T-helper 17 cell (primary cell): ENCODE results near the gene NUP93. TPM values are rescaled to one million over a fixed set of nuclear protein-coding genes. Genes with fewer than 3 reads are reported as not detected.

Experiments used
- ATAC-seq: fragments of 150-1000 bp; cut with Tn5 transposase; 2 replicates; pipeline ENCODE4 v1.10.0; 2021; ENCODE audit warnings: mild to moderate bottlenecking, moderate library complexity
- DNase-seq, 3 donors: peaks; one replicate each; pipeline versions ENCODE4 v3.0.0 to v3.0.0-alpha.2; 2020 to 2021
- H3K9me3 ChIP-seq: one replicate; pipeline ENCODE4 v1.7.0; 2013; ENCODE audit warnings: low read length, mild to moderate bottlenecking; ENCODE audit not compliant: control insufficient read depth, poor library complexity, severe bottlenecking
- H3K27ac Mint-ChIP-seq: one replicate; pipeline ENCODE4 v1.8.0; 2022; ENCODE audit warnings: mild to moderate bottlenecking, moderate library complexity, mixed read lengths
- H3K27me3 Mint-ChIP-seq: one replicate; pipeline ENCODE4 v1.8.0; 2022; ENCODE audit warnings: mixed read lengths
- H3K36me3 Mint-ChIP-seq: one replicate; pipeline ENCODE4 v1.8.0; 2022; ENCODE audit warnings: low read depth, mixed read lengths
- H3K4me1 Mint-ChIP-seq: one replicate; pipeline ENCODE4 v1.8.0; 2022; ENCODE audit warnings: mild to moderate bottlenecking, mixed read lengths
- H3K4me3 Mint-ChIP-seq: one replicate; pipeline ENCODE4 v1.8.0; 2022; ENCODE audit warnings: mild to moderate bottlenecking, moderate library complexity, mixed read lengths
- total RNA-seq, 4 donors: library from RNA in 2 of 4; stranded (reverse) in 2 of 4; gene quantifications; one replicate each; pipeline ENCODE4 v1.2.3 and lab custom pipeline; 2022 to 2026

NUP93 gene
- total RNA-seq, 2 donors from 2014 or later, result 59.0 to 59.1 TPM

DNA sequence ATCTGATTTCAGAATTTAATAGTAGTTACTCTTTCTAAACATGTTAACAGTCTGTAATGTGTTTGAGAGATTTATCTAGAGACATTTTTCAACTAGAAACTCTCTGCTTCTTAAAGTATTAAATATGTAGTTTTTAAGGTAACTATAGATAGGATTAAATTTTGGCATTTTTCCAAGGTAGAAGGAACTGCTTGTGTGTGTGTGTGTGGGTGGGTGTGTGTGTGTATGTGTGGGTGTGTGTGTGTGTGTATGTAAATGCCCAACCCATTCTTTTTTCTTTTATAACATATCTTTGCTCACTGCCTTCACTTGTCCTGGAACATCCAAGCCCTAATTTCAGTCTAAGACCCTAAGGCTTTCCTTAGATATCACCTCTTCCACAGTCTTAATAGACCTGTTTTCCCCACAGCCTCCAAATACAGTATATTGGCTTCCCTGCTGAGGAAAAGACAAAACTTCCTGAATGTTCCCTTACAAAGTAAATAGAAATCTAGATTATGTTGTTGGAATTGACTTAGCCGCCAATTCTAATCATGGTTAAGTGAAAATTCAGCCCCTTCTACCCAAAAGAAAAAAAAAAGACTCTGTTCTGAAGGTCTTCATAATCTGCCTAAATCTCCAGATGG is 33.5 kb downstream of the NUP93 start:
- no peaks in the 10 kb centered on the region for H3K9me3 ChIP-seq
- Mint-ChIP-seq H3K36me3 (peaks cover 3% of the 10 kb centered on the region), H3K27me3 (no peaks in the 10 kb centered on the region), H3K4me1 (peaks cover 5% of the 10 kb centered on the region), H3K4me3 (no peak overlapping the region), H3K27ac (no peak overlapping the region)
- DNase-seq (no peak), ATAC-seq (no peak)

- no peak overlapping the region for H3K4me3 Mint-ChIP-seq
- no peaks in the 10 kb centered on the region for H3K27me3 Mint-ChIP-seq
These were observed 34.9 kb downstream of the NUP93 start for GRCh38 chr16:56764835-56765234.

DNA sequence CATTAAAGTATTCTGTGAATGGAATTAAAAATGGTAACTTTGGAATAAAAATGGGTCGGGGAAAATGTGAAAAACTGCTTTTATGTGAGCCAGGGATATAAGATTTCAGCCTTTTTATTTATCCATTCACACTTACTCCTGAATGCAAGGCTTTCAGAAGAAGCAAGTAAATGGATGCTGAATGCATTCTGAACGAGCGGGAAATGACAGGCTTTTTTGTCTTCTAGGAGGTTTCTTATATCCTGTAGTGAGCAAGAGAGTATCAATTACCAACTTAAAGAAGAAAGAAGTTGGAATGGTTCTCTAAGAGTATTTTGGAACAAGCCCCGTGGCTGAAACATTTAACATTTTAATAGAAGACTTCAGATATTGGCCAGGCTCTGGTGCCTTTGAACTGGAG is 36.0 kb downstream of the NUP93 start:
- H3K36me3 Mint-ChIP-seq, result peaks cover 3% of the 10 kb centered on the region
- no peak for ATAC-seq
- H3K4me1 Mint-ChIP-seq, result peaks cover 15% of the 10 kb centered on the region
- H3K27me3 Mint-ChIP-seq, result no peaks in the 10 kb centered on the region
- DNase-seq, result no peak
- no peak overlapping the region for H3K4me3 Mint-ChIP-seq
- no peak overlapping the region for H3K27ac Mint-ChIP-seq
- no peaks in the 10 kb centered on the region for H3K9me3 ChIP-seq

More at GRCh38 chr16:56764835-56765234, 34.9 kb downstream of the NUP93 start:
- no peaks in the 10 kb centered on the region for H3K9me3 ChIP-seq
- peaks cover 10% of the 10 kb centered on the region for H3K4me1 Mint-ChIP-seq
- ATAC-seq (no peak), DNase-seq (no peak)
- H3K27ac Mint-ChIP-seq, result no peak overlapping the region
- H3K36me3 Mint-ChIP-seq, result peaks cover 3% of the 10 kb centered on the region

DNA sequence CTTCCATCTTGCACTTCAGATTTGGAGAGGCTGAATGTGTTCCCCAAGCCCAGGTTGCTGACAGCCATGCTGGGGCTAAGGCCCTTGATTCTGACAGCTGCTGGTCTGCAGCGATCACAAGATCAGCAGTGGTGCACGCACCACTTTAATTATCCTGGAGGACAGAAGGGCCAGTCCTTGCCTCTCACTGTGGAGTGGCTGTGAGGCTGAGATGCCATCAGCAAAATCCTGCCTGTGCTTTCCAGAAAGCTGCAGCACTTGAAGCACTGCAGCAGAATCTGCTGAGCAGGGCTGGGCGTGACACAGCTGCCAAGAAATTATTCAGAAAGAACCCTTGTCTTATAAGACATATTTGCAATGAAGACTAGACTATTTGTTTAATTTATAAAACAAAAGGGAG is 37.1 kb downstream of the NUP93 start:
- ATAC-seq (no peak), DNase-seq (no peak)
- no peak overlapping the region for H3K4me3 Mint-ChIP-seq
- H3K4me1 Mint-ChIP-seq, result peaks cover 24% of the 10 kb centered on the region
- no peaks in the 10 kb centered on the region for H3K9me3 ChIP-seq
- peaks cover 3% of the 10 kb centered on the region for H3K36me3 Mint-ChIP-seq
- H3K27me3 Mint-ChIP-seq, result no peaks in the 10 kb centered on the region
- no peak overlapping the region for H3K27ac Mint-ChIP-seq

DNA sequence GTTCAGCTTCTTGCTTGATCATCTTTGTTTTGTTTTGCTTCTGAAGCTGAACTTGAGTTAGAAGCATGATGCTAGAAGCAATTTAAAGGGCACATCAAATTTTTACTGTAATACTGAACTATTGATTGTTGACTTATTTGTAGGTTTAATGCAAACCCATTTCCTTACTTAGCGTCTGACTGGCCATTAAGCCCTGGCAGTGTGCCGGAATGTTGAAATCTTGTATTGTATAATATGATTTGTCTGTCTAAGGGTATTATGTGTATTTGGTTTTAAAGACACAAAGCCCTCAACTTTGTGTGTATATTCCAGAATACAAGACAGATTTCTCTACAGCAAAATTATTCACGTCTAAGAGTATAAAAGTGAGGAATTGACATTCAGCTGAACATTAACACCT is 39.7 kb downstream of the NUP93 start:
- Mint-ChIP-seq H3K36me3 (no peaks in the 10 kb centered on the region), H3K27me3 (no peaks in the 10 kb centered on the region), H3K4me3 (no peak overlapping the region), H3K4me1 (peaks cover 25% of the 10 kb centered on the region), H3K27ac (no peak overlapping the region)
- ATAC-seq, result no peak
- DNase-seq, result no peak
- no peaks in the 10 kb centered on the region for H3K9me3 ChIP-seq

GRCh38 chr16:56771558-56772279 is 41.8 kb downstream of the NUP93 start:
- ATAC-seq (no peak), DNase-seq (no peak)
- H3K4me3 Mint-ChIP-seq, result no peak overlapping the region
- no peaks in the 10 kb centered on the region for H3K36me3 Mint-ChIP-seq
- peak overlapping the region; percentile 60 for H3K27ac Mint-ChIP-seq
- H3K4me1 Mint-ChIP-seq, result peaks cover 25% of the 10 kb centered on the region
- no peaks in the 10 kb centered on the region for H3K9me3 ChIP-seq
- no peaks in the 10 kb centered on the region for H3K27me3 Mint-ChIP-seq

DNA sequence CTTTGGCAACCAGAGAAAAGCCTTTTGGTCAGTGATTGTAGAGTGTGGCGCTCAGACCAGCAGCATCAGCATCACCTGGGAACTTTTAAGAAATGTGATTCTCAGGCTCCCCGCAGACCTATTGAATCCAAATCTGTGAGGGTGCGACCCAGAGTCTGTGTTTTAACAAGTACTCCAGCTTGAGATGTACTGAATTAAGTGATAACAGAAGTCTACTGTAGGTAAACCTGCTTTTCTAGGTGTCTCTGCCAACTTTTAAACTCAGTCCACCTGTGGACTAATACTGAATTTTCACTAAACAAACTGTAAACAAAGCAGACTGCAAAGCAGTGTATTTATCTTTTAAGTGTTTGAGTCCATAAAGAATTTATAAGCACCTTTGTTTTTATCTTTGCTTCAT is 43.6 kb downstream of the NUP93 start:
- H3K4me1 Mint-ChIP-seq, result peaks cover 31% of the 10 kb centered on the region

GRCh38 chr16:56774016-56774680 is 44.2 kb downstream of the NUP93 start:
- no peaks in the 10 kb centered on the region for H3K9me3 ChIP-seq
- Mint-ChIP-seq H3K4me1 (peaks cover 31% of the 10 kb centered on the region), H3K36me3 (peaks cover 5% of the 10 kb centered on the region), H3K4me3 (no peak overlapping the region), H3K27me3 (no peaks in the 10 kb centered on the region), H3K27ac (no peak overlapping the region)
- ATAC-seq (no peak), DNase-seq (no peak)

More for the DNA sequence above, 43.6 kb downstream of the NUP93 start:
- no peaks in the 10 kb centered on the region for H3K9me3 ChIP-seq
- Mint-ChIP-seq H3K4me3 (no peak overlapping the region), H3K36me3 (peaks cover 5% of the 10 kb centered on the region), H3K27ac (no peak overlapping the region), H3K27me3 (no peaks in the 10 kb centered on the region)
- no peak for ATAC-seq
- no peak for DNase-seq

- Mint-ChIP-seq H3K27ac (no peak overlapping the region), H3K36me3 (peaks cover 5% of the 10 kb centered on the region), H3K4me1 (peaks cover 33% of the 10 kb centered on the region), H3K27me3 (no peaks in the 10 kb centered on the region), H3K4me3 (no peak overlapping the region)
- H3K9me3 ChIP-seq, result no peaks in the 10 kb centered on the region
- no peak for ATAC-seq
- no peak for DNase-seq
These were observed 45.2 kb downstream of the NUP93 start for GRCh38 chr16:56775162-56775561.

- Mint-ChIP-seq H3K4me3 (no peak overlapping the region), H3K4me1 (peaks cover 33% of the 10 kb centered on the region), H3K36me3 (peaks cover 5% of the 10 kb centered on the region), H3K27ac (no peak overlapping the region), H3K27me3 (no peaks in the 10 kb centered on the region)
- H3K9me3 ChIP-seq, result no peaks in the 10 kb centered on the region
- ATAC-seq, result no peak
- no peak for DNase-seq
These were observed 46.6 kb downstream of the NUP93 start for GRCh38 chr16:56776562-56776961.

DNA sequence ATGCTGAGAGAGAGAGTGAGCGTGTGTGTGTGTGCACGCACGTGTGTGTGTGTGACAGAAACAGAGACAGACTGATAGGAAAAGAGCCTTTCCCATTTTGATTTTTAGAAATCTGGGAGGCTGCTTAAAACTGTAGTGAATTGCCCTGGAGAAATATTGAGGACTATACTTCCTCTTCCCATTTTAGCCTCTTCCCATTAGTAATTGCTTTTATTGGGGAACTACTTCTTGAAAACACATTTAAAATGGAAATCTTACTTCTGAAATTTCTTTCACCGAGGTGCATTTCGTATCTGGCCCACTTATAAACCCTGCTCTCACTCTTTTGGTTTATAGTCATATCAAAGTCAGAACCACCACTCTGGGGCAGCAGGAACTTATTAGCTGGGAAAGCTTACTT is 47.1 kb downstream of the NUP93 start:
- Mint-ChIP-seq H3K4me1 (peaks cover 31% of the 10 kb centered on the region), H3K36me3 (peaks cover 5% of the 10 kb centered on the region), H3K27ac (no peak overlapping the region), H3K4me3 (no peak overlapping the region), H3K27me3 (no peaks in the 10 kb centered on the region)
- ATAC-seq, result no peak
- H3K9me3 ChIP-seq, result no peaks in the 10 kb centered on the region
- DNase-seq, result no peak

GRCh38 chr16:56777482-56777881 is 47.6 kb downstream of the NUP93 start:
- Mint-ChIP-seq H3K27me3 (no peaks in the 10 kb centered on the region), H3K4me3 (no peak overlapping the region), H3K36me3 (peaks cover 5% of the 10 kb centered on the region), H3K27ac (no peak overlapping the region), H3K4me1 (peaks cover 28% of the 10 kb centered on the region)
- ATAC-seq (no peak), DNase-seq (no peak)
- no peaks in the 10 kb centered on the region for H3K9me3 ChIP-seq

GRCh38 chr16:56779906-56780305 is 50.0 kb downstream of the NUP93 start:
- Mint-ChIP-seq H3K4me1 (peaks cover 26% of the 10 kb centered on the region), H3K27me3 (no peaks in the 10 kb centered on the region), H3K36me3 (peaks cover 5% of the 10 kb centered on the region), H3K4me3 (no peak overlapping the region), H3K27ac (no peak overlapping the region)
- H3K9me3 ChIP-seq, result no peaks in the 10 kb centered on the region
- no peak for ATAC-seq
- DNase-seq, result no peak
